IPS-NIHi7 (cell line): ENCODE results near the gene PMP22.
"Not testable (repeated sequence)": the region's sequence is repeated elsewhere in the genome, so short reads cannot be mapped to it uniquely, and the experiment has no call there.

Source experiments
- DNase-seq: peaks from one replicate; pipeline ENCODE4 v3.0.0; 2012; ENCODE audit warnings: mixed read lengths; ENCODE audit errors: extremely low spot score

The PMP22 gene

DNA sequence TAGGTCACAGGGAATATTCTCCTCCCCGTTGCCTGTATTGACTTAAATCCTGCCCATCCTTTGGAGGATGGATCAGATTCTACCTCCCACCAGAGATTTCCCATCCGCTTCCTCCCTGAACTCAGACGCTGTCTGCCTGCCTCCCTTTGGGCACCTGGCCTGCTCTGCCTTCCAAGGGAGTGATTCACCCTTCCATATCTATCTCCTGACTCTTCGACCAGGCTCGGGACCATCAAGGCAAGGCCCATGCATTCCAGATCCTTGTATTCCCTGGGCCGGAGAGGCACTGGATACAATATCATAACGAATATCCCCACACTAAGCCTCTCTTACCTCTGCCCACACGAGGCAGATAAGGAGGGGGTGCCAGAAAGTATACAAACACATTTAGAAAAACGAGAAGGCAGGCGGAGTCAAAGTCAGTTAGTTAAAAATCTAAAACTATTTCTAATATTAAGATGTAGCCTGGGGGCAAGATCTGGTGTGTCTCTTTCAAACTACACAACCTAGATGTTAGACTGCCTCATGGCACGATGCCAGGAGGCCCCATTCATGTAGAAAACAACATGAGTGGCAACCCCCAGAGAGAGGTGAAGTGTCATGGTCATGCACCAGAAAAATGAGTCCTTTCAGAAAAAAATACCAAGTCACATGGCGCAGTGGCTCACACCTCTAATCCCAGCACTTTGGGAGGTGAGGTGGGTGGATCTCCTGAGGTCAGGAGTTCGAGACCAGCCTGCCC lies 9.2 kb downstream of the PMP22 start:
- no peak for DNase-seq

GRCh38 chr17:15250135-15250860 lies 14.8 kb downstream of the PMP22 start:
- no peak for DNase-seq

GRCh38 chr17:15249487-15249886 lies 15.6 kb downstream of the PMP22 start:
- DNase-seq = no peak

GRCh38 chr17:15247891-15248529 lies 17.1 kb downstream of the PMP22 start:
- peak; percentile 64 for DNase-seq

- DNase-seq = no peak
Measured at GRCh38 chr17:15245054-15245453, 20.1 kb downstream of the PMP22 start.

GRCh38 chr17:15240644-15241043 lies 24.5 kb downstream of the PMP22 start:
- no peak for DNase-seq

DNA sequence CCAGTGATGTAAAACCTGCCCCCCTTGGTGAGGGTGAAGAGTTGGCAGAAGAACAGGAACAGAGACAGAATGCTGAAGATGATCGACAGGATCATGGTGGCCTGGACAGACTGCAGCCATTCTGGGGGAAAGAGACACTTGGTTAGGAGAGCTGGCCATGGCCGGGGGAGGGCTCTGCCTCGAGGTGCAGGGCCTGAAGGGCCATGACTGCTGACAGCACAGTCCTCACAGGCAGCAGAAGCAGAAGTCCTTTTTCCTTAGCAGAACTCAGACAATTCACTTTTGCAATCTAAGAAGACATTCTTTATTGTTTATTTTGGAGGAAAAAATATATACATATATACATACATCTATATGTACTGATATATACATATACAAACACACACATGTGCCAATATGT lies 25.6 kb downstream of the PMP22 start:
- DNase-seq = no peak

DNA sequence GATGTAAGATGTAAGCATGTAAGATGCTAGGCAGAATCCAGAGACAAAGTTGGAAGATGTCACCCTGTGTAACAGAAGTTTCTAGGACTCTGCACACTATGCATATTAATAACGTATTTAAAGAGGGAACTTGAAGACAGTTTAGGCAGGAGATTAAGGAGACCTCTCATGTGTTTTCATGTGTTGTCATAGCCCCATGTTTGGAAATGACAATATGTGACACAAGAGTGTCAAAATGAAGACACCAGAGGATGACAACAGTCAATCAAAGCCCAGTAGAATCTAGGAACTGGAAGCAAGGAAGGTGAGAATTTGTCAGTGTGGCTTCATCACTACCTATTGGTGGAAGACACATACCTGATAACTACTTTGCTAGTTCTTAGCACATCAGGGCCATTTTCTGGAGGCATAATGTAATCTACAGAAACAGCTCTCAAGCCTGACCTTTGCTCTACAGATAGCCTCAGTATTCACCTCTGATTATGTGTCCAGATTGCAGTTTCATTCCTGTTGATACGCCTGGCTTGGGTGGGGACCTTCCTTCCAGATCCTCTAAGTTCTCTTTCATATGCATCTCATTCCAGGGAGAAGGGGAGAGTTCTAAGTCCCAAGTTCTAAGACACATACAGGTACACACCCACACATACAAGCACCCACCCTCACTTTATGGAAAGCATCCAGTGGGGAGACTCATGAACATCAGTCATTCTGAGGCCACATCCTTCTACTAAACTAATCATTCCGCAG lies 26.3 kb downstream of the PMP22 start:
- DNase-seq = no peak

- DNase-seq = no peak
Measured at GRCh38 chr17:15238057-15238456, 27.1 kb downstream of the PMP22 start.

DNA sequence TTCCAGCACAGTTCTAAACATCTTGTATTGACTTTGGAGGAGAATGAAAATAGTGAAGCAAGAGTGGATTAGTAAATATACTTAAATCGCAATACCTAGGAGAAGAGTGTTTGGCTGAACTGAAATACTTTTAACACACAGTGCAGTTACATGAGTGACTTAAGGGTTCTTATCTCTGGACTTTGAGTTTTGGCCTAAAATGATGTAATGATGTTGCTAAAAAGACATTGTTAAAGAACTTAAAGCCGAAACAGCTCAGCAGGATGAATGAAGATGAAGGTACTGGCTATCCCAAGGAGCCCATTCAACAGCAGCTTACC lies 28.1 kb downstream of the PMP22 start:
- no peak for DNase-seq

GRCh38 chr17:15236281-15237105 lies 28.6 kb downstream of the PMP22 start:
- DNase-seq = no peak

GRCh38 chr17:15233971-15234370 lies 31.2 kb downstream of the PMP22 start:
- no peak for DNase-seq

GRCh38 chr17:15233022-15233805 lies 31.9 kb downstream of the PMP22 start:
- peak; percentile 73 for DNase-seq

DNA sequence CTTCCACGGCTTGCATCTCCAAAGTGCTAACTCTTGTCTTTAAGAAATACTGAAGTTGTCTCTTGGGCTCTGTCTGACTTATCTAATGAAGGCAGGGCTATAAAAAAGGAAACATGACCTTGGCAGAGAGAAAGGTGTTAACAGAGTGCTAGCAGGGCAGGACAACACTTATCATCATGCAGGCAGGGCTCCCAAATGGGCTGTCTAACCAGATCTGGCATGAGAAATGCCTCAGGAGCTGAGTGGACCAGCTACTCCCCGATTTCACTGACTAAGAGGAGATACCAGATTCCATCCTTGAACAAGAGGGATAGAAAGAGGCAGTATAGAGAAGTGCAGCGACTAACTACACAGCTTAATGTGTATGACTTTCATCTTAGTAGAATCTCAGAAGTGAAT lies 32.6 kb downstream of the PMP22 start:
- no peak for DNase-seq

DNA sequence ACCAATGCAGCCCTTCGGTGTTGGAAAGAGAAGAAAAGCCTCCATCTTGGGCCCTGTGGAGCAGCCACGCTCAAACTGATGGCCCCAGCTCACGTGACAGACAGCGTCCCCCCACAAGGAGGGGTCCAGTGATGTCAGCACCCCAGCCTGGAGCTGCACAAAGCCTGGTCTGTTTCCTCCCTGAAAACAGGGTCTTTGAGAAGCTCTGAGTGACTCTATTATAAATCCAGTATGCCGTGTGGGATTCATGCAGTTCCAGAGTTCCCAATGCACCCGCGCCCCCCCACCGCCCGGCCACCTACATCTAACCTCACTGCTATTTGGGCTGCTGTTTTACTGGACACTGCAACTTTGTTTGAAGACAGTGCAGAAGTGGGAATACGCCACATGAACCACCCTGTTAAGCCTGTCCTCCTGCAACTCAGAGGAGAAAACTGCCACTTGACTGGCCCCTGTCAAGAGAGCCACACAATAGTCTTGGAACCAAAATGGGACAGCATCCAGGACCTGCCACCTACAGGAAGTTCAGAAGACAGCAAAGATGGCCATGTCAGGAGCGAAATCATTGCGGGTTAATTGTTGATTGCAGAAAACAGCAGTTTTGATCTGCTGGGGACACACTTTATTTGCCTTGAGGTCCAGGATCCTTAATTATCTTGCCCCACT lies 33.1 kb downstream of the PMP22 start:
- DNase-seq = no peak

DNA sequence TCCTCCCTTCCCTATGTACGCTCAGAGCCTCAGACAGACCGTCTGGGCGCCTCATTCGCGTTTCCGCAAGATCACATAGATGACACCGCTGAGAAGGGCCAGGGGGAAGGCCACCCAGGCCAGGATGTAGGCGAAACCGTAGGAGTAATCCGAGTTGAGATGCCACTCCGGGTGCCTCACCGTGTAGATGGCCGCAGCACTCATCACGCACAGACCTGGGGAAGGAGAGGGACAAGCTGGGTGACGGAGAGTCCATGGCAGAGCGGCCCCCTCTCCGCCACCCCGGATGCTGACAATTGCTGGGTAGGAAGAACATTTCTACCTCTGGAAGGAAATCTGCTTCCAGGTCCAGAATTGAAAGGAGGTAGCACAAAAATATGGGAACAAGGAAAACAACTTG lies 34.3 kb downstream of the PMP22 start:
- DNase-seq = no peak

GRCh38 chr17:15221827-15222226 lies 43.3 kb downstream of the PMP22 start:
- not testable (repeated sequence) for DNase-seq

- DNase-seq = no peak
Measured at GRCh38 chr17:15220785-15221184, 44.3 kb downstream of the PMP22 start.

GRCh38 chr17:15216481-15216880 lies 48.6 kb downstream of the PMP22 start:
- no peak for DNase-seq
